Esophagus mucosa (tissue), 1 donor: ENCODE results near the gene TM9SF2. TPM values are rescaled to one million over a fixed set of nuclear protein-coding genes. Genes with fewer than 3 reads are reported as not detected.

ENCODE experiments used
- ATAC-seq: fragments of 200-7000 bp; cut with Tn5 transposase; one replicate; pipeline ENCODE4 v1.9.1; 2020
- total RNA-seq: library from RNA; stranded (reverse); gene quantifications from one replicate; pipeline ENCODE4 v1.2.4, GENCODE V29; 2023
- donor health status: DM: yes; HTN: yes; CAD: no.

Gene TM9SF2
- total RNA-seq, 1 donor from 2014 or later = 57.5 TPM

- ATAC-seq = peak; percentile 1
These were observed 4.8 kb upstream of the TM9SF2 start for GRCh38 chr13:99496184-99497142.

GRCh38 chr13:99498171-99499161, 2.8 kb upstream of the TM9SF2 start:
- peak; percentile 95 for ATAC-seq

GRCh38 chr13:99500839-99501183, 461 bp upstream of the TM9SF2 start:
- ATAC-seq = peak; percentile 1

- peak; percentile 13 for ATAC-seq
These were observed 603 bp downstream of the TM9SF2 start for GRCh38 chr13:99501848-99502301.

GRCh38 chr13:99505814-99506269, 4.6 kb downstream of the TM9SF2 start:
- no peak for ATAC-seq

GRCh38 chr13:99506634-99507033, 5.4 kb downstream of the TM9SF2 start:
- peak; percentile 47 for ATAC-seq

GRCh38 chr13:99507054-99507453, 5.8 kb downstream of the TM9SF2 start:
- no peak for ATAC-seq

GRCh38 chr13:99507551-99507950, 6.3 kb downstream of the TM9SF2 start:
- ATAC-seq = no peak

GRCh38 chr13:99507986-99508385, 6.7 kb downstream of the TM9SF2 start:
- no peak for ATAC-seq

GRCh38 chr13:99509479-99509878, 8.2 kb downstream of the TM9SF2 start:
- ATAC-seq = no peak

- ATAC-seq = no peak
These were observed 13.5 kb downstream of the TM9SF2 start for GRCh38 chr13:99514801-99515200.

- no peak for ATAC-seq
These were observed 15.1 kb downstream of the TM9SF2 start for GRCh38 chr13:99516153-99516929.

GRCh38 chr13:99517577-99517976, 16.3 kb downstream of the TM9SF2 start:
- no peak for ATAC-seq

- no peak for ATAC-seq
These were observed 16.7 kb downstream of the TM9SF2 start for GRCh38 chr13:99517984-99518383.

- no peak for ATAC-seq
These were observed 21.0 kb downstream of the TM9SF2 start for GRCh38 chr13:99522298-99522697.

GRCh38 chr13:99523838-99524237, 22.6 kb downstream of the TM9SF2 start:
- no peak for ATAC-seq

GRCh38 chr13:99525967-99526366, 24.7 kb downstream of the TM9SF2 start:
- no peak for ATAC-seq

- no peak for ATAC-seq
These were observed 25.3 kb downstream of the TM9SF2 start for GRCh38 chr13:99526549-99526948.

GRCh38 chr13:99527301-99527700, 26.0 kb downstream of the TM9SF2 start:
- ATAC-seq = no peak

GRCh38 chr13:99528547-99528946, 27.3 kb downstream of the TM9SF2 start:
- no peak for ATAC-seq

GRCh38 chr13:99536023-99536422, 34.8 kb downstream of the TM9SF2 start:
- no peak for ATAC-seq

- ATAC-seq = no peak
These were observed 39.3 kb downstream of the TM9SF2 start for GRCh38 chr13:99540530-99540929.
